HS-27A (cell line): ENCODE results near the gene CYB561A3.
"Not testable (repeated sequence)": the region's sequence is repeated elsewhere in the genome, so short reads cannot be mapped to it uniquely, and the experiment has no call there.

ENCODE experiments used
- DNase-seq: peaks from one replicate; pipeline ENCODE4 v3.0.0-alpha.2; 2012; ENCODE audit warnings: low read depth, missing footprints

Gene CYB561A3

GRCh38 chr11:61361741-61362541 is at the start of gene CYB561A3, which contains the start of gene TMEM138:
Gene CYB561A3, minus strand, starts transcription at chr11:61361882. Its CDS starts 5,169 bp downstream, at chr11:61356713.
Gene TMEM138, plus strand, starts transcription at chr11:61362374. Its CDS starts 2,017 bp downstream, at chr11:61364391.
- peak; percentile 88 for DNase-seq

DNA sequence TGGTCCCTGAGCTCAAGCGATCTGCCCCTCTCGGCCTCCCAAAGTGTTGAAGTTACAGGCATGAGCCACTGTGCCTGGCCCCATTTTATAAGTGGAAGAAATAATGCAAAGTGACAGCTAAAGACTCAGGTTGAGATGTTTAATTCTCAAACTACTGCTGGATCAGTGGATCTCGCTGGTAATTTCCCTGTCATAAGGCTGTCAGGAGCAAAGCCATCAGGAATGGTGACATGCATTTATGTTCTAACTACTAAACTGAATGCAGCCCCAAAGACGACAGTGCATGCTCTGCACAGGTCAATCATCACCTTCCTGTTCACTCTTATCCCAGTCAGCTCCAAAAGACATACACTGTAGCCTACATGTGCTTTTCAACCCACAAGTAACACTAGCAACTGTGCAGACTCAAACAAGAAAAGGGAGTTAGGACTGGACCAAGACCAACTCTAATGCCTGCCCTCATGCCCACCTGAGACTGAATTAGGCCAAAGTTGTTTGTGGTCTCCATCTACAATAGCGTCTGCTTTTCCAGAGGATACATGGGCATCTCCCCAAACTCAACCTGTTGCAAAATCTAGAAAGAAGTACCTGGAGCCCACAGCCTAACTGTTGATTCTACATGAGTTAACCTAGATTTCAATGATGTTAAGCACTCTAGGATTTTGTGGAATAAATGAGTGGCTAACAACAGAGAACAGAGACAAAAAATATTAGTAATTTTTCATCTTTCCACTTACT is 45.5 kb upstream of the CYB561A3 start:
- DNase-seq = no peak

DNA sequence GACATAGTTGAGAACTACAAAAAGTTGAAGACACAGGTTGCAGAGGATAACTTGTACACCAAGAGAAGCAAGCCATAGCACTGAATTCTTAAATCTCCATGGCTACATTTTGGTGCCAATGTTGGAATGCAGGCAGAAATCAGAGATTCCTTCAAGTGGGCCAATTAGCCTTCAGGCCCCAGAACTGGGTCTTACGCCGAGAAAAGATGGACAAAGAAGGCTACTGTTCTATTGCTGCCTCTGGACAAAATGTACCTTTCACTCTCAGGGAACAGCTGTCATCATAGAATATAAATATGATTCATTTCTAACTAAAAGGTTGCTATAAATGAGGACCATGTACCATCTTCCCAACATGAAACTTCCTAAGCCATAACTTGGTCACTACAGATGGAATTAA is 44.4 kb upstream of the CYB561A3 start:
- no peak for DNase-seq

DNA sequence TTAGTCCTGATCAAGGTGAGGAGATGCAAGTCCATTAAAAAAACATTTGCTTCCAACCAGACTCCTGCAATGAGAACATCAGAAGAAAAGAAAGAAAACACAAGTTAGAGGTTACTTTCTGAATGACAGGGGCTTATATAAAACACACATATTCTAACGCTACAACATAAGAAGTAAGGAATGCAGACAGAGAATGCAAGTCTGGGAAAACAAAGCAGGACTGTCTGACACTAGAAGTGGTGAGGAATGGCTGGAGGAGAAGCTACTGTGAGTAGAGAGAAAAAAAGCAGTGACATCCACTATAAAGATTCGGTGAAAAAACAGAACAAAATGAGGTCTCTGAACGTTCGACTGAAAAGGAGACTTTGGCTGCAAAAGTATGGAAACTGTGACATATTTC is 43.0 kb upstream of the CYB561A3 start:
- DNase-seq = no peak

- DNase-seq = no peak
Observed at GRCh38 chr11:61404103-61404502, 42.4 kb upstream of the CYB561A3 start.

DNA sequence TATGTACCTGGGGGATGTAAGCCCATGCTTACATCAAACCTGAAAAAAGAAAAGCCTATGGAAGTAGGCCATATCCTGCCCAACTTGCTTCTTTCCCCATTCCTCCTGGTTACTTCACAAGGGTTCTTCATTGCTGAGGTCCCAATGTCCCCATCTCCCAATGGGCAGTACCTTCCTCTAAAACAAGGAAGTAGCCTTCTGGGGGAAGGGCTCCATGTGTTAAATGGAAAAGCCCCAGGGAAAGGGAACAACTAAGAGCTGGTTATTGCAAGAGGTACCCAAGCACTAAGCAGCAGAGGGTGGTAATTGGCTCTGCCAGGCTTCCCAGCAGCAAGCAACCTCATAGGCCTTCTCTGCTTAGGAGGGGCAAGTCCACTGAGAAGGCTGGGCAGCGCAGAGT is 42.0 kb upstream of the CYB561A3 start:
- no peak for DNase-seq

GRCh38 chr11:61401573-61401972 is 39.9 kb upstream of the CYB561A3 start:
- DNase-seq = no peak

DNA sequence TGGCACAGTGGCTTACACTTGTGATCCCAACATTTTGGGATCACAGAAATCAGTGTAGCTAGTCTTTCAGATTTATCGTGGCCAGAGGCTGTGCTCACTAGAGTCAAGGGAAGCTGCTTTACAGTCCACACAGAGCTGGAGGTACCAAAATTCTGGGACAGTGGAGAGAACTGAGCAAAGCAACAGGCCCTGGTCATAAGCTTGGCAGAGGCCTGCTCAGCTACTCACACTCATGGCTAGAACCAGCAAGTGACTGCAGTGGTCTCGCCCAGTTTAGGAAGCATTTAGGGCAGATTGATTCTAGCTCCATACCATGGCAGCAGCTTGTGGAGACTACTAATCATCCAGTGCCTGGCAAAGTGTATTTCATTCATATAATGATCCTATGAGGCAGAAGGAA is 39.5 kb upstream of the CYB561A3 start:
- no peak for DNase-seq

DNA sequence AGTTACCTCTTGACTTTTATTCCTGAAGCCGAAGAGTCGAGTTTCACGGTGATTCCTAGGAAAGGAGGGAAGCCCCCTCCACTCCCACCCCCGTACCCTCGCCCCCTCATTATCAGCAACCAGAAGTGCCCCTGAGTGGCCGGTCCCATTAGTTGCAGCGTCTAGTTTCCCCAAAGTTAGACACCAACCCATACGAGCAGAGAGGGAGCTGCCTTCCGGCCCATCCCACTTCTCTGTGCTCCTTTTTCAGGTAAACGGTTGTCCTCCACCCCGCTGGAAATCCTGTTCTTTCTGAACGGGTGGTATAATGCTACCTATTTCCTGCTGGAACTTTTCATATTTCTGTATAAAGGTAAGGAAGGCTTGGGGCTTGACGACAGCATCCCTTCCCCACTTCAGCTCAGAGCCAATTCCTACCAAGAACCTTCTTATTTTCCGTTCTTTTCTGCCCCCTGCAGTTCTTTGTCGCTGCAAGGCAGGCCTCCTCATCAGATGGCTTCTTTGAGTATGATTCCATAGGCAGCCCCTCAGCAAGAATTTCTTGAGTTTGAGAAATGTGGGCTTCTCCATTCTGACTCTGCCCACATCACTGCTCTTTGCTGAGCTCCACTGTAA is 31.4 kb upstream of the CYB561A3 start:
- DNase-seq = no peak

- DNase-seq = no peak
Observed at GRCh38 chr11:61390161-61390560, 28.5 kb upstream of the CYB561A3 start.

DNA sequence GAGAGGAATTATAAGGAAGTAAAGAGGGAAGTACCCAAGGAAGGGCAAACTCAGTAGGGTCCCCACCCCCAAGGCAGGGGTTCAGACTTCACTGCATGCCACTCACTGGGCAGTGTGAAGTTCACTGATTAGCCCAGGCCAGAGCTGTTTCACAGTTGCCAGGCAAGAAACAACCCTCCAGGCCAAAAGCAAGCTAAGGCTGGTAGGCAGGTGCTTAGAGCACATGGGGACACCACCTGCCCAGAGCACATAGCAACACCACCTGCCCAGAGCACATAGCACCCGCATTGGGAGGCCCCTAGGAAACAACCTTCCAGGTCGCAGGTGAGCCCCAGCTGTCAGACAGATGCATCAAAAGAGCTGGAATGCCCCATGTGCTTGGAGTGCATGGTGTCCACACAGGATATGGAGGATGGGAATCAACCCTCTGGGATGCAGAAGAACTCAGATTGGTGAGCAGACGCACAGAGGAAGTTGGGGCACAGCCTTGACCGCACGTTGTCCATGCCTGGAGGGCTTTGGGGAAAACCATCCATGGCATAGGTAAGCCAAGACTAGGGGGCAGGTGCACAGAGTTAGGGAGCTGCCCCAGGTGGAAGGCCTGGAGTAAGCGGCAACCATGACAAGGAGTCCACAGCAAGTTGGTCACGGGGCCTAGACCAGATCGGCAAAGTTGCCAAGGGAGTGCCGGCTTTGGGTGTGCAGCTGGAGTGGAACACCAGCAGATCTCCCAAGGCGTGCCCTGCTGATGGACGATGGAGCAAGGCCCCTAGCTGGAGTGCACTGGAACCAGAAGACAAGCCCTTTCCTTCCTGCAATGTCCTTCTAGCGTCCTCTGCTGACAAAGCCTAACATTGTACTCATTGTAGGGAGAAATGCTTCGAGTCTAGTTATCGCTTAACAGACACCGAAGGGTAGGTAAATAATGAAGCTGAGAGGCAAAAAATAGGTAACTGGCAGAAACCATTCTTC is 22.9 kb upstream of the CYB561A3 start:
- no peak for DNase-seq

DNA sequence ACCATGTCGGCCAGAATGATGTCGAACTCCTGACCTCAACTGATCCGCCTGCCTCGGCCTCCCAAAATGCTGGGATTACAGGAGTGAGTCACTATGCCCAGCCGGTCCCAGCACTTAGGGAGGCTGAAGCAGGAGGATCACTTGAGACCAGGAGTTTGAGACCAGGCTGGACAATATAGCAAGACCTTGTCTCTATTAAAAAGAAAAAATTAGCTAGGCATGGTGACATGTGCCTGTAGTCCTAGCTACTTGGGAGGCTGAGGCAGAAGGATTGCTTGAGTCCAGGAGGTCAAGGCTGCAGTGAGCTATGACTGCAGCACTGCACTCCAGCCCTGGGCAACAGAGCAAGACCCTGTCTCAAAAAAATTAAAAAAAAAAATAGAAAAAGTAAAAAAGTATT is 22.2 kb upstream of the CYB561A3 start:
- not testable (repeated sequence) for DNase-seq

GRCh38 chr11:61380884-61381283 is 19.2 kb upstream of the CYB561A3 start:
- no peak for DNase-seq

DNA sequence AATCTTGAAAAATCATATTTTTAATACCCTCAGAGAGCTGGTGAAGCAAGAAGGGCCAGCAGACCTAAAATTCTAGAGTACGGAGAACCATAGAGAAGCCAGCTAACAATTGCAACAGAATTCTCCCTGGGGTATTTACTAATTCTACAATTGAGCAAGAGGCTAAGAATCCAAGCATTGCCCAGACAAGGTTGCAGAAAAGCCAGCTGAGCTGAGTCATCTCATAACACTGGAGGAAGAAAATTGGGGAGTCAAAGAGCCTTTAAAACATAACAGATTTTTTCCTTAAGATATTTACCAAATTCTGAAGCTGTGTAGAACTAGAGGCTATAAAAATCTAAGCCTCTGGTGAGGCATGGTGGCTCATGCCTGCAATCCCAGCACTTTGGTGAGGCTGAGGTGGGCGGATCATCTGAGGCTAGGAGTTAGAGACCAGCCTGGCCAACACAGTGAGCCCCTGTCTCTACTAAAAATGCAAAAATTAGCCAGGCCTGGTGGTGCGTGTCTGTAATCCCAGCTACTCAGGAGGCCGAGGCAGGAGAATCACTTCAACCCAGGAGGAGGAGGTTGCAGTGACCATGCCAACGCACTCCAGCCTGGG is 17.1 kb upstream of the CYB561A3 start:
- peak; percentile 42 for DNase-seq

- no peak for DNase-seq
Observed at GRCh38 chr11:61377461-61378160, 15.9 kb upstream of the CYB561A3 start.

DNA sequence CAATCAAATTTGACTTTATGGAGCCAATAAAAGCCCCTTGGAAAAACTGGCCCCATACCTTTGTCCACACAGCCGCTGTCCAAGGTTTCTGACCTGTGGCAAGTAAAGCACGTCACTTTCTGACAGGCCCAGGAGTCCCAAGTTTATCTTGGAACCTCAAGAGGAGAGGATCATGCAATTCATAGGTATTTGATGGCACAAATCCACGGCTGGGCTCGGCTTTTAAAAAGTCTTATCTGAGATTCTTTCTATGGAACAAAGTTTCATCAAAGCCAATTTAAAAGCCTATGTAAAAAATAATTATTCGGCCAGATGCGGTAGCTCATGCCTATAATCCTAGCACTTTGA is 14.1 kb upstream of the CYB561A3 start:
- DNase-seq = no peak

GRCh38 chr11:61372659-61373420 is 11.2 kb upstream of the CYB561A3 start:
- no peak for DNase-seq

DNA sequence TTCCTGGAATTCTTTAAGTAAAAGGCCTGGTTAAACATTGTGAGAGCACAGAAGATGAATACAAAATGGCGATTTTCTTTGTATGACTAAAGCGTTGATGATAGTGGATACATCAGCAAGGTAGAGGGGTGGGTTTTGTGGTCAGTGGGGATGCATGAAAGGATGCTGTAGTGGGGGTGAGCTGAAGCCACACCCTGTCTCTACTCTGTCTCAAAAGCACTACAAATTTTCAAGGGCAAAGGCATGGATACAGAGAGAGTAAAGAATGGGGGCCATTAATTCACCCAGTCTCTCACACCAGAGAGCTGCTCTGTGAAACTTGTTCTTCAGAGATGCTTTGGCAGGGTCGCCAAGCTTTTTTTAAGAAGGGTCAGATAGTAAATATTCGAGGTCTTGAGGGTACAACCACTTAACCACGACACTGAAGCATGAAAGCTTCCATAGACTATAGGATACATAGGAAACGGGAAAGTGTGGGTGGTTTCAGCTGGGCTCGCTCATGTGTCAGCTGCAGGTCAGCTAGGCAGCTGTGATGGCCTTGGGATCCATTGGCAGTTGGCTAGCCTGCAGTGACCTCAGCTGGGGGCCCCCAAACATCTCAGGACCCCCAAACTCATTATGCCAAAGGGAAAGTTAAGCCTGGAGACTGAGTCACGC is 8.8 kb upstream of the CYB561A3 start:
- no peak for DNase-seq
